ENCODE results near the gene PBX2.

Gene PBX2

DNA sequence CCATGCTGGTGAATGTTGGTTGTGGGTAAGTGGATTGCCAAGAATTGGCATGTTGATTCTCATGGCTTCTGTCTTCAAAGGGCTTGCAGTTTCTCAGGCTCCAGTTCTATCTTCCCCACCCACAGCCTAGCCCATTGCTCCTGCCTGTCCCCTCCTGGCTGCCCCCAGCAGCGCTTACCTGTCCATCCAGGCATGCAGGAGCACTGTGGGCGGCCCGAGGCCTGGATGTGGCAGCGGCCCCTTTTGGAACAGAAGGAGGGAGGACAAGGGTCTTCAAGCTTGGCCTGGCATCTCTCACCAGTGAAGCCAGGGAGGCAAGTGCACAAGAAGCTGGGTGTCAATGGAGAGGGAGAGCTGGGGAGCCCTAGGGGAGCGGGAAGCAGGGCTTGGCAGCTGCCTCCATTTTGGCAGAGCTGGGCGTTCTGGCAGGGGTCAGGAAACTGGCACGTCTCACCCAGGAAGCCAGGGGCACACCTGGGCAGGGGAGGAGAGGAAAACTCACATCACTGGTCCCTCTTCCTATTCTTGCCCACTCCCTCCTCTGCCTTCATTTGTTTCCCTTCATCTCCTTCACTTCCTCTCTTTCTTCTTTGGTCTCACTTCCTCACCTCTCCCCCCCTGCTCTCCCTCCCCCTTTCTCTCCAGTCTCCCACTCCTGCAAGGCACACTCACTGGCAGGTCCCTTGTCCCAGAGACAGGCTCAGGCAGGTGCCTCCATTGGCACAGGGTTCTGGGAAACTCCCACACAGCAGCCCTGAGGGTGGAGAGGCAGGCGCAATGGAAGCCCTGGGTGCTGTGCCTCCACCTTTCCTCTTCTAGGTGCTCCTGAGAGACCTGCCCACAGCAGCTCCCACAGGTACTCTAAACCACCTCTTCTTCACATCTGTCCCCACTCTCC is 32.6 kb upstream of the PBX2 start:
- Histone ChIP-seq H3K4me2 (ENCODE audit: insufficient read depth, low read length) (no peak overlapping the region), H3K4me1 (ENCODE audit: insufficient read depth, low read length) (no peaks in the 10 kb centered on the region), H3K27me3 (ENCODE audit: insufficient read depth, low read length, poor library complexity) (peaks cover 14% of the 10 kb centered on the region), H3K9ac (ENCODE audit: low read depth, low read length) (no peak overlapping the region), H2AFZ (ENCODE audit: low read depth, low read length) (no peak overlapping the region), H3K9me3 (ENCODE audit: insufficient read depth, low read length, severe bottlenecking) (no peaks in the 10 kb centered on the region), H3K79me2 (ENCODE audit: insufficient read depth, low read length) (no peaks in the 10 kb centered on the region), H3K36me3 (ENCODE audit: insufficient read depth, low read length) (no peaks in the 10 kb centered on the region), H3K4me3 (ENCODE audit: low read depth in 1 of 2, low read length in 2 of 2) (no peak overlapping the region), H4K20me1 (ENCODE audit: insufficient read depth, low read length) (no peaks in the 10 kb centered on the region), H3K27ac (ENCODE audit: low read length) (no peak overlapping the region)
- DNase-seq = no peak
- no peak for ATAC-seq (ENCODE audit: insufficient read depth, low read depth)
- no peak for TF ChIP-seq EZH2 (IDR thresholded peaks at IDR 0.05; ENCODE audit: borderline replicate concordance, low read depth, low read length, severe bottlenecking)
- TF ChIP-seq, protein P1, sequence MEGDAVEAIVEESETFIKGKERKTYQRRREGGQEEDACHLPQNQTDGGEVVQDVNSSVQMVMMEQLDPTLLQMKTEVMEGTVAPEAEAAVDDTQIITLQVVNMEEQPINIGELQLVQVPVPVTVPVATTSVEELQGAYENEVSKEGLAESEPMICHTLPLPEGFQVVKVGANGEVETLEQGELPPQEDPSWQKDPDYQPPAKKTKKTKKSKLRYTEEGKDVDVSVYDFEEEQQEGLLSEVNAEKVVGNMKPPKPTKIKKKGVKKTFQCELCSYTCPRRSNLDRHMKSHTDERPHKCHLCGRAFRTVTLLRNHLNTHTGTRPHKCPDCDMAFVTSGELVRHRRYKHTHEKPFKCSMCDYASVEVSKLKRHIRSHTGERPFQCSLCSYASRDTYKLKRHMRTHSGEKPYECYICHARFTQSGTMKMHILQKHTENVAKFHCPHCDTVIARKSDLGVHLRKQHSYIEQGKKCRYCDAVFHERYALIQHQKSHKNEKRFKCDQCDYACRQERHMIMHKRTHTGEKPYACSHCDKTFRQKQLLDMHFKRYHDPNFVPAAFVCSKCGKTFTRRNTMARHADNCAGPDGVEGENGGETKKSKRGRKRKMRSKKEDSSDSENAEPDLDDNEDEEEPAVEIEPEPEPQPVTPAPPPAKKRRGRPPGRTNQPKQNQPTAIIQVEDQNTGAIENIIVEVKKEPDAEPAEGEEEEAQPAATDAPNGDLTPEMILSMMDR (IDR thresholded peaks at IDR 0.05; ENCODE audit: borderline replicate concordance, extremely low read depth, low read length, poor library complexity, severe bottlenecking) = no peak

- Histone ChIP-seq H3K9ac (ENCODE audit: low read depth, low read length) (no peak overlapping the region), H2AFZ (ENCODE audit: low read depth, low read length) (no peak overlapping the region)
Measured at GRCh38 chr6:32220021-32220420, 30.0 kb upstream of the PBX2 start.

DNA sequence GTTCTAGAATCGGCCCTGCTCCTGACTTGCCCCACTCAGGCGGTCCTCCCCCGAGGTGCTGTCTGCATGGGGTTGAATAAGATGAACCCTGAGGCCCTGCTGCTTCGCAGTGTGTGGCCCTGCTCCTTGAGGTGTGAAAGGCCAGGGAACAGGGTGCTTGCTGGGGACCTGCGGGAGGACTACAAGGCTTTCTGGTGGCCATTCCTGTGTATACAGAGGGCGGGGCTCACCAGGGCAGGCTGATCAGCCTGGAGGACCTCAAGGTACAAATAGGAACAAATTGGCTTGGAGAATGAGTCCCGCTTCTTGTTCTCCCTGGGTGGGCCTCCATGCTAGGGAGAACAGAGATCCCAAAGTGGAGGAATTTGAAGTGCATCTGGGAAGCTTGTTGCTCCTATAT is 28.2 kb upstream of the PBX2 start:
- H3K36me3 ChIP-seq (ENCODE audit: insufficient read depth, low read length) = no peaks in the 10 kb centered on the region
- no peak overlapping the region for H3K27ac ChIP-seq (ENCODE audit: low read length)

More at GRCh38 chr6:32220021-32220420, 30.0 kb upstream of the PBX2 start:
- Histone ChIP-seq H3K9me3 (ENCODE audit: insufficient read depth, low read length, severe bottlenecking) (no peaks in the 10 kb centered on the region), H4K20me1 (ENCODE audit: insufficient read depth, low read length) (no peaks in the 10 kb centered on the region), H3K36me3 (ENCODE audit: insufficient read depth, low read length) (no peaks in the 10 kb centered on the region), H3K27me3 (ENCODE audit: insufficient read depth, low read length, poor library complexity) (peaks cover 14% of the 10 kb centered on the region), H3K79me2 (ENCODE audit: insufficient read depth, low read length) (no peaks in the 10 kb centered on the region), H3K4me1 (ENCODE audit: insufficient read depth, low read length) (no peaks in the 10 kb centered on the region), H3K27ac (ENCODE audit: low read length) (no peak overlapping the region), H3K4me2 (ENCODE audit: insufficient read depth, low read length) (no peak overlapping the region), H3K4me3 (ENCODE audit: low read depth in 1 of 2, low read length in 2 of 2) (no peak overlapping the region)
- no peak for DNase-seq
- TF ChIP-seq, protein P1 (IDR thresholded peaks at IDR 0.05; ENCODE audit: borderline replicate concordance, extremely low read depth, low read length, poor library complexity, severe bottlenecking) = no peak
- no peak for TF ChIP-seq EZH2 (IDR thresholded peaks at IDR 0.05; ENCODE audit: borderline replicate concordance, low read depth, low read length, severe bottlenecking)
- ATAC-seq (ENCODE audit: insufficient read depth, low read depth) = no peak

More for the DNA sequence above, 28.2 kb upstream of the PBX2 start:
- H2AFZ ChIP-seq (ENCODE audit: low read depth, low read length) = no peak overlapping the region
- DNase-seq (no peak), ATAC-seq (ENCODE audit: insufficient read depth, low read depth) (no peak)
- H4K20me1 ChIP-seq (ENCODE audit: insufficient read depth, low read length) = no peaks in the 10 kb centered on the region
- no peaks in the 10 kb centered on the region for H3K4me1 ChIP-seq (ENCODE audit: insufficient read depth, low read length)
- no peak overlapping the region for H3K4me3 ChIP-seq (ENCODE audit: low read depth in 1 of 2, low read length in 2 of 2)
- TF ChIP-seq, protein P1 (IDR thresholded peaks at IDR 0.05; ENCODE audit: borderline replicate concordance, extremely low read depth, low read length, poor library complexity, severe bottlenecking) = no peak
- TF ChIP-seq EZH2 (IDR thresholded peaks at IDR 0.05; ENCODE audit: borderline replicate concordance, low read depth, low read length, severe bottlenecking) = no peak
- H3K4me2 ChIP-seq (ENCODE audit: insufficient read depth, low read length) = no peak overlapping the region
- no peaks in the 10 kb centered on the region for H3K79me2 ChIP-seq (ENCODE audit: insufficient read depth, low read length)
- no peak overlapping the region for H3K9ac ChIP-seq (ENCODE audit: low read depth, low read length)
- peaks cover 10% of the 10 kb centered on the region for H3K27me3 ChIP-seq (ENCODE audit: insufficient read depth, low read length, poor library complexity)
- no peaks in the 10 kb centered on the region for H3K9me3 ChIP-seq (ENCODE audit: insufficient read depth, low read length, severe bottlenecking)

Measured in DND-41 (cell line).